ENCODE data around the gene PCDHA12.
A peak's percentile ranks its signal among the peaks of the same experiment; 100 is the strongest.
"Not testable (repeated sequence)": the region's sequence is repeated elsewhere in the genome, so short reads cannot be mapped to it uniquely, and the experiment has no call there.

Gene PCDHA12

DNA sequence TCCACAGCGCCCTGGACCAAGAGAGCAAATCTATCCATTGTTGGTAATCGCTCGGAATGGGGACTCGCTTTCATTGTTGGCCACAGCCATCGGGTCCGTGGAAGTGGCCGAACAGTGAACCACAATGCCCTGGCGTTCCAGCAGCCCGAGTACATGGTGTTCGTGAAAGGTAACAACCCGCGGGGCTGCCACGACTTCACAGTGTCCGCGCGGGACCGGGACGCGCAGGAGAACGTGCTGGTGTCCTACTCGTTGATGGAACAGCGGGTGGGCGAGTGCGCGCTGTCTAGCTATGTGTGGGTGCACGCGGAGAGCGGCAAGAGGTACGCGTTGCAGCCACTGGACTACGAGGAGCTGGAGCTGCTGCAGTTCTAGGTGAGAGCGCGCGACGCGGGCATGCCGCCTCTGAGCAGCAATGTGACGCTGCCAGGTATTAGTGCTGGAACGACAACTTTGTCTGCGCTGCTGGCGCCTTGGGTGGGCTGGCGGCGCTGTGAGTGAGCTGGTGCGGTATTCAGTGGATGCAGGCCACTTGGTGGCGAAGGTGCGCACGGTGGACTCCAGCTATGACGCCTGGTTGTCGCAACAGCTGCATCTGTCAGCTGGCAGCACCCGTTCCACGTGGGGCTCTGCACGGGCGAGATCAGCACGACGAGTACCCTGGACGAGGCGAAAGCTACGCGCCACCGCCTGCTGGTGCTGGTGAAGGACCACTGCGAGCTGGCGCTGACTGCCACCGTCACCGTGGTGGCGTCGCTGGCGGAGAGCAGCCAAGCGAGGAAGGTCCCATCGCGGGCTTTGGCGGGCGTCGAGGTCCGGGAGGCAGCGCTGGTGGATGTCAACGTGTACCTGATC, 12.4 kb upstream of the PCDHA12 start:
- DNase-seq = no peak

DNA sequence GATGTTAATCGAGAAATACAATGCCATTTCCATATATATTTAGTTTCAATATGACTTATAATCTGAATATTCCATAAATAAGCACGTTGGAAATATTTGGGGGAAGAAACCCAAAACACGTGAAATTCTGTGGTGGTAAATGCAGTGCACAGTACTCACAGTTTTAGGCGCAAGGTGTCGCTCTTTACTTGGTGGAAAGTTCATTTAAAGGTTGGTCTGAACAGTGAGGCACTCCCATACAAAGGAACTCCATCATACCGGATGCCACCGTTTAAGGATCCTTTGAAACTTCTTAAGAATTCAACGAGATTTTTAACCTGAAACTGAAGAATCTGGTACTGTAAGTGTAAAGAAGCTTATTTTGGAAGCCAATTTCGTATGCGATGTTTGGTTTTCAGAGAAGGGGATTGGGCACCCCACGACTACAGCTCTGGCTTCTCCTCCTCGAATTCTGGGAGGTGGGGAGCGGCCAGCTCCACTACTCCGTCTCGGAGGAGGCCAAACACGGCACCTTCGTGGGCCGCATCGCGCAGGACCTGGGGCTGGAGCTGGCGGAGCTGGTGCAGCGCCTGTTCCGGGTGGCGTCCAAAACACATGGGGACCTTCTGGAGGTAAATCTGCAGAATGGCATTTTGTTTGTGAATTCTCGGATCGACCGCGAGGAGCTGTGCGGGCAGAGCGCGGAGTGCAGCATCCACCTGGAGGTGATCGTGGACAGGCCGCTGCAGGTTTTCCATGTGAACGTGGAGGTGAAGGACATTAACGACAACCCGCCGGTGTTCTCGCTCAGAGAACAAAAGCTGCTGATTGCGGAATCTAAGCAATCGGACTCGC, 6.2 kb upstream of the PCDHA12 start, which contains the start of gene PCDHA11:
Gene PCDHA11 (plus strand): TSS at position 237 of the 834 bp plus-strand sequence. CDS start 147 bp downstream, at position 384.
- peak; percentile 32 for DNase-seq

DNA sequence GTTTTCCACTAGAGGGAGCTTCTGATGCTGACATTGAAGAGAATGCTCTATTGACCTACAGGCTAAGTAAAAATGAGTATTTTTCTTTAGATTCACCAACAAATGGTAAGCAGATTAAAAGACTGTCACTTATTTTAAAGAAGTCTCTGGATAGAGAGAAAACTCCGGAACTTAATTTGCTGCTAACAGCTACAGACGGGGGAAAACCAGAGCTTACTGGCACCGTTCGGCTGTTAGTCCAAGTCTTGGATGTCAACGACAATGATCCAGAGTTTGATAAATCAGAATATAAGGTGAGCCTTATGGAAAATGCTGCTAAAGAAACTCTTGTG, 5.6 kb upstream of the PCDHA12 start:
- no peak for DNase-seq

DNA sequence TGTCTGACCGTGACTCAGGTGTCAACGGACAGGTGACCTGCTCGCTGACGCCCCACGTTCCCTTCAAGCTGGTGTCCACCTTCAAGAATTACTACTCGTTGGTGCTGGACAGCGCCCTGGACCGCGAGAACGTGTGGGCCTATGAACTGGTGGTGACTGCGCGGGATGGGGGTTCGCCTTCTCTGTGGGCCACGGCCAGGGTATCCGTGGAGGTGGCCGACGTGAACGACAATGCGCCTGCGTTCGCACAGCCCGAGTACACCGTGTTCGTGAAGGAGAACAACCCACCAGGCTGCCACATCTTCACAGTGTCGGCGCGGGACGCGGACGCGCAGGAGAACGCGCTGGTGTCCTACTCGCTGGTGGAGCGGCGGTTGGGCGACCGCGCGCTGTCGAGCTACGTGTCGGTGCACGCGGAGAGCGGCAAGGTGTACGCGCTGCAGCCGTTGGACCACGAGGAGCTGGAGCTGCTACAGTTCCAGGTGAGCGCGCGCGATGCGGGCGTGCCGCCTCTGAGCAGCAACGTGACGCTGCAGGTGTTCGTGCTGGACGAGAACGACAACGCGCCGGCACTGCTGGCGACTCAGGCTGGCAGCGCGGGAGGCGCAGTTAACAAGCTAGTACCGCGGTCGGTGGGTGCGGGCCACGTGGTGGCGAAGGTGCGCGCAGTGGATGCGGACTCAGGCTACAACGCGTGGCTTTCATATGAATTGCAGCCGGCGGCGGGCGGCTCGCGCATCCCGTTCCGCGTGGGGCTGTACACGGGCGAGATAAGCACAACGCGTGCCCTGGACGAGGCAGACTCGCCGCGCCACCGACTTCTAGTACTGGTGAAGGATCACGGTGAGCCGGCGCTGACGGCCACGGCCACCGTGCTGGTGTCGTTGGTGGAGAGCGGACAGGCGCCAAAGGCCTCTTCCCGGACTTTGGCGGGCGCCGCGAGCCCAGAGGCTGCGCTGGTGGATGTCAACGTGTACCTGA, 4.6 kb upstream of the PCDHA12 start:
- no peak for DNase-seq

DNA sequence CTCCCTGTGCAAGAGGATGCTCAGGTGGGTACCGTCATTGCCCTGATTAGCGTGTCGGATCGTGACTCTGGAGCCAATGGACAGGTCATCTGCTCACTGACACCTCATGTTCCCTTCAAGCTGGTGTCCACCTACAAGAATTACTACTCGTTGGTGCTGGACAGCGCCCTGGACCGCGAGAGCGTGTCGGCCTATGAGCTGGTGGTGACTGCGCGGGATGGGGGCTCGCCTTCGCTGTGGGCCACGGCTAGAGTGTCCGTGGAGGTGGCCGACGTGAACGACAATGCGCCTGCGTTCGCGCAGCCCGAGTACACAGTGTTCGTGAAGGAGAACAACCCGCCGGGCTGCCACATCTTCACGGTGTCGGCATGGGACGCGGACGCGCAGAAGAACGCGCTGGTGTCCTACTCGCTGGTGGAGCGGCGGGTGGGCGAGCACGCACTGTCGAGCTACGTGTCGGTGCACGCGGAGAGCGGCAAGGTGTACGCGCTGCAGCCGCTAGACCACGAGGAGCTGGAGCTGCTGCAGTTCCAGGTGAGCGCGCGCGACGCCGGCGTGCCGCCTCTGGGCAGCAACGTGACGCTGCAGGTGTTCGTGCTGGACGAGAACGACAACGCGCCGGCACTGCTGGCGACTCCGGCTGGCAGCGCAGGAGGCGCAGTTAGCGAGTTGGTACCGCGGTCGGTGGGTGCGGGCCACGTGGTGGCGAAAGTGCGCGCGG, 1.6 kb downstream of the PCDHA12 start:
- DNase-seq = not testable (repeated sequence)

DNA sequence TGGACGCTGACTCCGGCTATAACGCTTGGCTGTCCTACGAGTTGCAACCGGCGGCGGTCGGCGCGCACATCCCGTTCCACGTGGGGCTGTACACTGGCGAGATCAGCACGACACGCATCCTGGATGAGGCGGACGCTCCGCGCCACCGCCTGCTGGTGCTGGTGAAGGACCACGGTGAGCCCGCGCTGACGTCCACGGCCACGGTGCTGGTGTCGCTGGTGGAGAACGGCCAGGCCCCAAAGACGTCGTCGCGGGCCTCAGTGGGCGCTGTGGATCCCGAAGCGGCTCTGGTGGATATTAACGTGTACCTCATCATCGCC, 2.1 kb downstream of the PCDHA12 start:
- DNase-seq = no peak

DNA sequence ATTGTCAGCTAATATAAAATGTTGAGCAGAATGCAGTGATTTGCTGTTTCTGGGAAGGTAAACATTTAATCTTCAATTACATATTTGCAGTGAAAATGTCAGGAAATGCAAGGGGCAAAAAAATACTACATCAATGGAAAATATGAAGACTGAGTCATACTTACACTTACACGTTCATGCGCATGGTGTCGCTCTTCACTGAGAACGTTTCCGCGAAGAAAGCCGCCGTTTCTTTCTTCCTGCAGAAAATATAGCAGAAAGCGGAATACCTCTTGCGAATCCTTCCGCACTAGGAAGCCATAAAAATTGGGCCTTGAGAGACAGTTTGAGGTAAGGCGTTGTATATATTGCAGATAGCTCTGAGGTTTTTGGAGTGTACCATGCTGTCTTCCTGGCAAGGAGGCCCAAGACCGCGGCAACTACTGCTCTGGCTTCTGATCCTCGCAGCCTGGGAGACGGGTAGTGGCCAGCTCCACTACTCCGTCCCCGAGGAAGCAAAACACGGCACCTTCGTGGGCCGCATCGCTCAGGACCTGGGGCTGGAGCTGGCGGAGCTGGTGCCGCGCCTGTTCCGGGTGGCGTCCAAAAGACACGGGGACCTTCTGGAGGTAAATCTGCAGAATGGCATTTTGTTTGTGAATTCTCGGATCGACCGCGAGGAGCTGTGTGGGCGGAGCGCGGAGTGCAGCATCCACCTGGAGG, 6.9 kb downstream of the PCDHA12 start, which contains the start of gene PCDHA13:
Gene PCDHA13 (plus strand): TSS at position 236 of the 702 bp plus-strand sequence. CDS start 145 bp downstream, at position 381.
- peak; percentile 39 for DNase-seq

DNA sequence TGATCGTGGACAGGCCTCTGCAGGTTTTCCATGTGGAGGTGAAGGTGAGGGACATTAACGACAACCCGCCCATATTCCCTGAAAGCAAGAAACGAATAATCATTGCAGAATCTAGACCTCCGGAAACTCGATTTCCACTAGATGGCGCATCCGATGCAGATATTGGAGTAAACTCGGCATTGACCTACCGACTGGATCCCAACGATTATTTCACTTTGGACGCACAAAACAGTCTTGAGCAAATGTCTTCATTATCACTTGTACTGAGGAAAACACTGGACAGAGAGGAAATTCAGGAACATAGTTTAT, 7.4 kb downstream of the PCDHA12 start:
- DNase-seq = peak; percentile 24

DNA sequence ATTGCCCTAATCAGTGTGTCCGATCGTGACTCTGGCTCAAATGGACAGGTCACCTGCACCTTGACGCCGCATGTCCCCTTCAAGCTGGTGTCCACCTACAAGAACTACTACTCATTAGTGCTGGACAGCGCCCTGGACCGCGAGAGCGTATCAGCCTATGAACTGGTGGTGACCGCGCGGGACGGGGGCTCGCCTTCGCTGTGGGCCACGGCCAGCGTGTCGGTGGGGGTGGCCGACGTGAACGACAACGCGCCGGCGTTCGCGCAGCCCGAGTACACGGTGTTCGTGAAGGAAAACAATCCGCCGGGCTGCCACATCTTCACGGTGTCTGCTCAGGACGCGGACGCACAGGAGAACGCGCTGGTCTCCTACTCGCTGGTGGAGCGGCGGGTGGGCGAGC, 8.3 kb downstream of the PCDHA12 start:
- no peak for DNase-seq

DNA sequence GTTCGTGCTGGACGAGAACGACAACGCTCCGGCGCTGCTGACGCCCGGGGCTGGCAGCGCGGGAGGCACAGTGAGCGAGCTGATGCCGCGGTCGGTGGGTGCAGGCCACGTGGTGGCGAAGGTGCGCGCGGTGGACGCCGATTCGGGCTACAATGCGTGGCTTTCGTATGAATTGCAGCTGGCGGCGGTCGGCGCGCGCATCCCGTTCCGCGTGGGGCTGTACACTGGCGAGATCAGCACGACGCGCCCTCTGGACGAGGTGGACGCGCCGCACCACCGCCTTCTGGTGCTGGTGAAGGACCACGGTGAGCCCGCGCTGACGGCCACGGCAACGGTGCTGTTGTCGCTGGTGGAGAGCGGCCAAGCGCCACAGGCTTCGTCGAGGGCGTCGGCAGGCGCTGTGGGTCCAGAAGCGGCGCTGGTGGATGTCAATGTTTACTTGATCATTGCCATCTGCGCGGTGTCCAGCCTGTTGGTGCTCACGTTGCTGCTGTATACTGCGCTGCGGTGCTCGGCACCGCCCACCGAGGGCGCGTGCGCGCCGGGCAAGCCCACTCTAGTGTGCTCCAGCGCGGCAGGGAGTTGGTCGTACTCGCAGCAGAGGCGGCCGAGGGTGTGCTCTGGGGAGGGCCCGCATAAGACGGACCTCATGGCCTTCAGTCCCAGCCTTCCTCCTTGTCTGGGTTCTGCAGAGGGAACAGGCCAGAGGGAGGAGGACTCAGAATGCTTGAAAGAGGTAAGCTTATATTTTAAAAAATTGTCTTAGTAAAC, 9.0 kb downstream of the PCDHA12 start:
- DNase-seq = no peak

DNA sequence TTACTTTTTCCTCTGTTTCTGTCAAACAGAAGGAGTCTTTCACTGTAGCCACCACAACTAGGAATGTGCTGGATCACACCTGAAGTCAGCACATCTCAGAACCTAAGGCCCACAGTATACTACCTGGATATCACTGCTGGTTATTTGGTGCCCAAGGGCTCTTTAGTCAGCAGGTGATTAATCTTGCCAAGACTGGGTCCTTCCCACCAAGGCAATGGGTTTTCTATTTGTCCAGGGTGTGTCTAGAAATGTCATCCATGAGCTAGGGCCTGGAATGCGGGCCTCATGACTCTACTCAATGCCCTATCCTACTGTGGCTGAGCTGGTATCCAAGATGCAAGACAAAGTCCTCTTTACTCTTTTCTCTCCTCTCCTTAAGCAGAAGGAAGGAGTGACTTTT, 41.2 kb downstream of the PCDHA12 start:
- no peak for DNase-seq

DNA sequence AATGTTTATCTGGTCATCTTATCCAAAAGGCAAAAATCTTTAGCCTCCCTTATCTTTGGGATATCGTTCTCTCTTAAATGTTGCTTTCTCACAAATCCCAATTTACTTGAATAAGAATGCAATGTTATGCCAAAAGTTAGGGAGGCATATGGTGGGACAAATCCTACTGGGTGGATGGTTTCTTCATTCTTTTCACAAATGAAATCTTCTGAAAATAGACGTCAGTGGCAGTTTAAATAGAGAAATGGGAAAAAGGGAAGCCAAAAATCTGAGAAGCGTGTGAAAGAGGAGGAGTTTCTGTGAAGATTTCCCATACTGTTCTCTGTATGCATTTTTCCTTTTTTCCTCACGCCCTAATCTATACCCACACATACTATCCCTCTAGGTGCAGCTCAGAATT, 48.5 kb downstream of the PCDHA12 start:
- DNase-seq = no peak

DNA sequence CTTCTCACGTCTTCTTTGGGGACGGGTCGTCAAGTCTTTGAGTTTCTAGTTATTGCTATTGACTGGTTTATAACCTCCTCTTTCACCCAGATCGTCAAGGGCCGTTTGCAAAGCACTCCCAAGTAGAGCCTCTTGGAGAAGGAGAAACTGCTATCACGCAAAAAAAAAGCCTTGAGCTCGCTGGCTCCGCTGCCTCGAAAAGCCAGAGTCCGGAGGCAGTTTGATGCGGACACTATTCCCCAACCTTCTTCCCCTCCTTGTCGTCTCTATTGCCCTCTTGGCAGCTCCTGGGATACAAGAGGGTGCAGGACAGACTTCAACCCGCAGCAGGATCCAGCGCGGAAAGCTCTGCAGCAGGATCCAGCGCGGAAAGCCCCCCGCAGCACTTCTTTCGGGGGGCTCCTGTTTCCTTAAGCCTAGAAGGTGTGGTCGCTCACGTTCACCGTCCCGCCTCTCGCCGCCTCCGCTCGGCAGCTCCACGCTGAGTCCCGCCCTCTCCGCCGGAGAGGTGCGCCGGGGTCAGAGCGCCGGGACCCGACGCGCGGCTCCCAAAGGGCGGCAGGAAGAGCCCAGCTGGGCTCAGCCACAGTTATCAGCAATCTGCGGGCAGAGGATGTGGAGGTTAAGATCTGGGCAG, 50.8 kb downstream of the PCDHA12 start, which contains the start of gene PCDHAC1:
Gene PCDHAC1 (plus strand): TSS at position 494 of the 637 bp plus-strand sequence. CDS start 594 bp downstream, outside the sequence.
- no peak for DNase-seq

DNA sequence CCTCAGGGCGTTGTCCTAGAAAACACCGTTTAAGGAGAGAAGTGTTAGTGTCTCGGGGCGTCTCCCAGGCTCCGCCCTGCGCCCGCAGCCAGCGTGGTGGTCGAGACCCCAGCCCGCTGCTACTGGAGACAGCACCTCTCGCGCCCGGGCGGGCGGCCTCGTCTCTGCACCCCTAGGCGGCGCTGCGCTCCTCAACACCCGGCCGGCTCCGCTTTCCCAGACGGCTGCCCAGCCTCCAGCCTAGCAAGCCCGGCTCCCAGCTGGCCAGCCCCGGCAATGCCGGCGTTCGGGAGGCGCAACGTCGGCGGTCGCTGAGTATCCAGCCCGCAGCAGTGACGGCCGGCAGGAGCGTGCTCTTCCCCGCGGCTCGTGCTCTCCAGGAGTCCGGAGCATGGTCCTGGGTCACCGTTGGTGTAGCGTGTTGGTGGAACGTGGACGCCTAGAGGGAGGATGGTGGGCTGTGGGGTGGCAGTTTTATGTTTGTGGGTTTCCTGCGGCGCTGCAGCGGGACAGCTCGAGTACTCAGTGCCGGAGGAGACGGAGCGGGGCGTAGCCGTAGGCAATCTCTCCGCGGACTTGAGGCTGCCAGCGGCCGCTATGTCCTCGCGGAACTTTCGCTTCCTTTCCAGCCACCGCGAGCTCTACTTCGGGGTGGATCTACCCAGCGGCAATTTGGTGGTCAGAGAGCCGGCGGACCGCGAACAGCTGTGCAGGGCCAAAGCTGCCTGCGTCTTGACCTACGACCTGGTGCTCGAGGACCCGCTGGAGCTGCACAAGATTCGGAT, 51.5 kb downstream of the PCDHA12 start:
- peak; percentile 95 for DNase-seq

DNA sequence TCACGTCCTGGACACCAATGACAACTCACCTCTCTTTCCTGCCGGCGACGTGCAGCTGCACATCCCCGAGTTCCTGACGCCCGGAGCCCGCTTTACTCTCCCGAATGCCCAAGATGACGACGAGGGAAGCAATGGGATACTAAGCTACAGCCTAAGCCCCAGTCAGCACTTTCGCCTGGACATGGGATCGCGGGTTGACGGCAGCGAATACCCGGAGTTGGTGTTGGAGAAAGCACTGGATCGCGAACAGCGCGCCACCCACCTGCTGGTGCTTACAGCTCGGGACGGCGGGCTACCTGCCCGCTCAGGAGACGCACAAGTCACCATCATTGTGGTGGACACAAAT, 52.1 kb downstream of the PCDHA12 start:
- no peak for DNase-seq
